Natural killer cell treated with Interleukin-12 subunit alpha and Interleukin-12 subunit beta and Interleukin-15 and Interleukin-18, amount 100 ng/mL, for 72 hours (primary cell): Measurements from ENCODE around the gene TBC1D2B. TPM values are rescaled to one million over a fixed set of nuclear protein-coding genes. Genes with fewer than 3 reads are reported as not detected.
A peak's percentile ranks its signal among the peaks of the same experiment; 100 is the strongest.
"Not testable (repeated sequence)": the region's sequence is repeated elsewhere in the genome, so short reads cannot be mapped to it uniquely, and the experiment has no call there.

ENCODE experiments used
- ATAC-seq, 2 donors: fragments of 150-1000 bp; cut with Tn5 transposase in 1 of 2; sonication (Bioruptor Pico), chemical (Tn5 transposase) in 1 of 2; 2 replicates each; pipeline ENCODE4 v1.10.0; 2021
- DNase-seq: peaks from one replicate; pipeline ENCODE4 v3.0.0; 2022; ENCODE audit warnings: low spot score
- H3K27ac Mint-ChIP-seq, 2 donors: 1 replicate in 1 of 2; 2 replicates in 1 of 2; pipeline ENCODE4 v1.8.0; 2022; ENCODE audit warnings: mixed read lengths in 2 of 2, mild to moderate bottlenecking in 1 of 2, moderate library complexity in 1 of 2
- H3K27me3 Mint-ChIP-seq, 2 donors: 1 replicate in 1 of 2; 2 replicates in 1 of 2; pipeline ENCODE4 v1.8.0; 2022; ENCODE audit warnings: mixed read lengths in 2 of 2
- H3K36me3 Mint-ChIP-seq: one replicate; pipeline ENCODE4 v1.8.0; 2022; ENCODE audit warnings: mixed read lengths
- H3K4me1 Mint-ChIP-seq, 2 donors: 1 replicate in 1 of 2; 2 replicates in 1 of 2; pipeline ENCODE4 v1.8.0; 2022; ENCODE audit warnings: low read depth in 2 of 2, mixed read lengths in 2 of 2, mild to moderate bottlenecking in 1 of 2
- H3K4me3 Mint-ChIP-seq: one replicate; pipeline ENCODE4 v1.8.0; 2022; ENCODE audit warnings: mixed read lengths
- H3K9me3 Mint-ChIP-seq: 2 replicates; pipeline ENCODE4 v1.8.0; 2022; ENCODE audit warnings: mixed read lengths
- total RNA-seq, 2 donors: library from RNA; stranded (reverse); gene quantifications; one replicate each; pipeline ENCODE4 v1.2.3, GENCODE V29; 2022

Gene TBC1D2B
- total RNA-seq, 2 donors from 2014 or later = 54.1 to 97.0 TPM

GRCh38 chr15:78000091-78000926 lies 77.2 kb downstream of the TBC1D2B start:
- no peak overlapping the region for H3K4me3 Mint-ChIP-seq
- peak overlapping the region in 1 of 2 donors; percentile 20 for H3K27ac Mint-ChIP-seq
- H3K4me1 Mint-ChIP-seq = peaks cover 4 to 8% of the 10 kb centered on the region in 2 donors
- H3K36me3 Mint-ChIP-seq = peaks cover 4% of the 10 kb centered on the region
- no peaks in the 10 kb centered on the region for H3K9me3 Mint-ChIP-seq
- ATAC-seq = peak; percentile 88 to 92
- DNase-seq = peak; percentile 76
- H3K27me3 Mint-ChIP-seq = no peaks in the 10 kb centered on the region

DNA sequence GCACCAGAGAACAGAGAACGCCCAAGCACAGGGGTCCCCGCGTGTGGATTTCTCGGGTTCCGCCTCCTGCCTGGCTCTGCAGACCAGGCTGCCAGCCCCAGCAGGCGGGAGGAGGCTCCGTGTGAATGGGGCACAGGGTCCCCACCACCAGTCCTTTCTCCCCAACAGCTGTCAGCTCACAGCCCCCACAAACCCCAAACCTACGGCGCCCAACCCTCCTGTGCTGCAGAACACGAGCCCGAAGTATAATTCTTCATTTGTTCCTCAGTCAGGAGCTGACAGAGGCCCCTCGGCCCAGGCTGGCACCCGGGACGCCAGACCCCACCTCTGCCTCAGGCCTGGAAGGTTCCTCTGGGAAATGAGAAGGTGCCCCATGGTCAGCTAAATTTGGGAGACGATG lies 78.0 kb downstream of the TBC1D2B start:
- Mint-ChIP-seq H3K27ac (no peak overlapping the region), H3K9me3 (no peaks in the 10 kb centered on the region), H3K27me3 (no peaks in the 10 kb centered on the region), H3K36me3 (peaks cover 4% of the 10 kb centered on the region), H3K4me3 (no peak overlapping the region), H3K4me1 (peaks cover 4 to 8% of the 10 kb centered on the region in 2 donors)
- ATAC-seq = no peak
- no peak for DNase-seq

- no peak overlapping the region for H3K4me3 Mint-ChIP-seq
- no peak for DNase-seq
- H3K9me3 Mint-ChIP-seq = no peaks in the 10 kb centered on the region
- no peaks in the 10 kb centered on the region for H3K27me3 Mint-ChIP-seq
- H3K27ac Mint-ChIP-seq = no peak overlapping the region
- ATAC-seq = no peak
- H3K36me3 Mint-ChIP-seq = peaks cover 4% of the 10 kb centered on the region
- H3K4me1 Mint-ChIP-seq = peaks cover 4 to 8% of the 10 kb centered on the region in 2 donors
Observed at GRCh38 chr15:77998592-77998991, 78.9 kb downstream of the TBC1D2B start.

- ATAC-seq, H3K36me3 Mint-ChIP-seq, H3K4me1 Mint-ChIP-seq, H3K4me3 Mint-ChIP-seq, DNase-seq, H3K27ac Mint-ChIP-seq, H3K27me3 Mint-ChIP-seq, H3K9me3 Mint-ChIP-seq: not testable (repeated sequence)
Observed at GRCh38 chr15:77997761-77998554, 79.6 kb downstream of the TBC1D2B start.

- not testable (repeated sequence) for H3K36me3 Mint-ChIP-seq
Observed at GRCh38 chr15:77997221-77997620, 80.3 kb downstream of the TBC1D2B start.

DNA sequence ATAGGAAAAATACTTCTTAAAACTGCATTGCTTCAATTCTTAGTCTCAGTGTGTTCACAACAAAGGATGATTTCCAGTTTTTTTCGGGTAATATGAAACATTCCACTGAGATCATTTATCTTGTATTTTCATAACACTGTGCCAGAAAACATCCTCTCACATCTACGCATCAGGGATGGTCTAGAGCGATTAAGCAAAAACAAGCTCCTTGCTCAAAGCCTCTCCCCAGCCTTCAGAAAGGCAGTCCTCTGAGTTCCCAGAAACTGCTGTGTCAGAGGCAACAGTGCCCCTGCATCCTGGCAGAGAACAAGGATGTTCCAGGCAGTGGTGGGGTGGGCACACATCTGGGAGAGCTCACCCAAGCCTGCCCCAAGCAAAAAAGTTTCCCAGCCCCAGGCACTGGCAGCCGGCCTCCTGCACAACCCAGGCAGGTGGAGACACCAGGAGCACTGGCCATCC lies 80.8 kb downstream of the TBC1D2B start:
- not testable (repeated sequence) for H3K4me3 Mint-ChIP-seq, DNase-seq, H3K4me1 Mint-ChIP-seq, H3K27ac Mint-ChIP-seq, H3K9me3 Mint-ChIP-seq, H3K27me3 Mint-ChIP-seq, ATAC-seq, H3K36me3 Mint-ChIP-seq

More at GRCh38 chr15:77997221-77997620, 80.3 kb downstream of the TBC1D2B start:
- not testable (repeated sequence) for DNase-seq, H3K27me3 Mint-ChIP-seq, ATAC-seq, H3K4me1 Mint-ChIP-seq, H3K27ac Mint-ChIP-seq, H3K4me3 Mint-ChIP-seq, H3K9me3 Mint-ChIP-seq

GRCh38 chr15:77996226-77996625 lies 81.3 kb downstream of the TBC1D2B start:
- not testable (repeated sequence) for H3K36me3 Mint-ChIP-seq, H3K4me3 Mint-ChIP-seq, DNase-seq, H3K27ac Mint-ChIP-seq, H3K9me3 Mint-ChIP-seq, H3K27me3 Mint-ChIP-seq, H3K4me1 Mint-ChIP-seq, ATAC-seq

- not testable (repeated sequence) for H3K9me3 Mint-ChIP-seq, ATAC-seq, H3K27me3 Mint-ChIP-seq, DNase-seq, H3K27ac Mint-ChIP-seq, H3K36me3 Mint-ChIP-seq, H3K4me1 Mint-ChIP-seq, H3K4me3 Mint-ChIP-seq
Observed at GRCh38 chr15:77995537-77995918, 82.0 kb downstream of the TBC1D2B start.

- ATAC-seq, DNase-seq, H3K27ac Mint-ChIP-seq, H3K4me1 Mint-ChIP-seq, H3K4me3 Mint-ChIP-seq, H3K27me3 Mint-ChIP-seq, H3K36me3 Mint-ChIP-seq, H3K9me3 Mint-ChIP-seq: not testable (repeated sequence)
Observed at GRCh38 chr15:77994893-77995536, 82.5 kb downstream of the TBC1D2B start.

GRCh38 chr15:77993970-77994693 lies 83.4 kb downstream of the TBC1D2B start:
- H3K36me3 Mint-ChIP-seq, H3K9me3 Mint-ChIP-seq, H3K4me3 Mint-ChIP-seq, DNase-seq, H3K4me1 Mint-ChIP-seq, H3K27ac Mint-ChIP-seq, H3K27me3 Mint-ChIP-seq: not testable (repeated sequence)
- peak; percentile 68 to 82 for ATAC-seq

DNA sequence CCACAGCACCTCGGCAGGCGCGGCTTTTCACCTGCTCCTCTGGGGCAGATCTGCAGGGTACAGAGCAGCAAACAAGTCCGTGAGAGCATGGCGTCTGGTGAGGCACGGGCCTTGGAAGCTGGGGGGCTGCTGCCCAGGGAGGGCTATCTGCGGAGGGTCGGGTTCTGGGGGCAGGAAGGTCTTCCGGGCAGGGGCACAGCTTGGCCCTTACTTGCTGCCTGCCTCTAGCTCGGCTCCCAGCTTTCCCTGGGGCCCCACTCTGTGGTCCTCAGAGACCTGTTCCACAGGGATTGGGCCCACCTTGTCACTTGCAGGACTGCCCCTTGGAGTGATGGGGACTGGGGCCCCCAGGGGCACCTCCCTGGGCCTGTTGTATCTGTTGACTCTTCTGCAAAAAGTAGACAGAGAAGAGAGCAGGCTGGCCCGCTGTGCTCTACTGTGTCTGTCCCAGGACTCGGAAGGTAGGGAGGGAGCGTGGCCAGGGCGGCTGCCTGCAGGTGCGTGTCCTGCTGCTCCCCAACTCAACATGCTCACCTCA lies 84.1 kb downstream of the TBC1D2B start:
- Mint-ChIP-seq H3K36me3 (no peaks in the 10 kb centered on the region), H3K9me3 (no peaks in the 10 kb centered on the region), H3K27ac (no peak overlapping the region), H3K4me3 (no peak overlapping the region), H3K4me1 (peaks cover 0 to 6% of the 10 kb centered on the region in 2 donors), H3K27me3 (no peaks in the 10 kb centered on the region)
- ATAC-seq (no peak), DNase-seq (no peak)

GRCh38 chr15:77992356-77993222 lies 84.9 kb downstream of the TBC1D2B start:
- no peak overlapping the region for H3K4me3 Mint-ChIP-seq
- H3K27me3 Mint-ChIP-seq = peaks cover 0 to 3% of the 10 kb centered on the region in 2 donors
- H3K4me1 Mint-ChIP-seq = peaks cover 0 to 6% of the 10 kb centered on the region in 2 donors
- ATAC-seq (no peak), DNase-seq (no peak)
- H3K36me3 Mint-ChIP-seq = no peaks in the 10 kb centered on the region
- H3K9me3 Mint-ChIP-seq = no peaks in the 10 kb centered on the region
- no peak overlapping the region for H3K27ac Mint-ChIP-seq
